Large intestine (tissue), 3 donors: ENCODE results near the gene TNFSF8. TPM values are rescaled to one million over a fixed set of nuclear protein-coding genes. Genes with fewer than 3 reads are reported as not detected.

Experiments used
- DNase-seq, 2 donors: peaks; one replicate each; pipeline versions ENCODE4 v3.0.0 to v3.0.0-alpha.2; 2013
- H3K27ac ChIP-seq: one replicate; pipeline ENCODE4 v1.5.1; 2013; ENCODE audit warnings: low read length
- H3K27me3 ChIP-seq: 2 replicates; pipeline ENCODE4 v1.6.1; 2013; ENCODE audit warnings: low read length; ENCODE audit not compliant: control insufficient read depth, insufficient read depth
- H3K36me3 ChIP-seq: 2 replicates; pipeline ENCODE4 v1.6.1; 2013; ENCODE audit warnings: low read length; ENCODE audit not compliant: control insufficient read depth, insufficient read depth
- H3K4me1 ChIP-seq: one replicate; pipeline ENCODE4 v1.6.1; 2013; ENCODE audit warnings: low read length; ENCODE audit not compliant: control insufficient read depth, insufficient read depth
- H3K4me3 ChIP-seq: one replicate; pipeline ENCODE4 v1.5.1; 2013; ENCODE audit warnings: low read length
- H3K9me3 ChIP-seq: one replicate; pipeline ENCODE4 v1.6.1; 2013; ENCODE audit warnings: mild to moderate bottlenecking, low read depth, low read length, moderate library complexity; ENCODE audit not compliant: control insufficient read depth
- WGBS: methylation state at CpG from one replicate; pipeline ENCODE4 v1.1.5; 2013; ENCODE audit warnings: low lambda C conversion rate; ENCODE audit not compliant: insufficient coverage; 5-methylcytosine and 5-hydroxymethylcytosine counted together
- polyA plus RNA-seq: library from polyadenylated mRNA; unstranded; fragments of 120-200 nt; gene quantifications from one replicate; pipeline ENCODE4 v1.2.1, GENCODE V29; 2013

Gene TNFSF8
- polyA plus RNA-seq, 1 donor = 0.25 TPM

- Histone ChIP-seq H3K27ac (no peak overlapping the region), H3K36me3 (no peaks in the 10 kb centered on the region), H3K4me1 (peaks cover 4% of the 10 kb centered on the region), H3K4me3 (no peak overlapping the region), H3K27me3 (no peaks in the 10 kb centered on the region), H3K9me3 (no peaks in the 10 kb centered on the region)
- no peak for DNase-seq
- no CpG with 5 or more reads among the region's 3 CpGs for WGBS
Measured at GRCh38 chr9:114908104-114908622, 22.2 kb downstream of the TNFSF8 start.

DNA sequence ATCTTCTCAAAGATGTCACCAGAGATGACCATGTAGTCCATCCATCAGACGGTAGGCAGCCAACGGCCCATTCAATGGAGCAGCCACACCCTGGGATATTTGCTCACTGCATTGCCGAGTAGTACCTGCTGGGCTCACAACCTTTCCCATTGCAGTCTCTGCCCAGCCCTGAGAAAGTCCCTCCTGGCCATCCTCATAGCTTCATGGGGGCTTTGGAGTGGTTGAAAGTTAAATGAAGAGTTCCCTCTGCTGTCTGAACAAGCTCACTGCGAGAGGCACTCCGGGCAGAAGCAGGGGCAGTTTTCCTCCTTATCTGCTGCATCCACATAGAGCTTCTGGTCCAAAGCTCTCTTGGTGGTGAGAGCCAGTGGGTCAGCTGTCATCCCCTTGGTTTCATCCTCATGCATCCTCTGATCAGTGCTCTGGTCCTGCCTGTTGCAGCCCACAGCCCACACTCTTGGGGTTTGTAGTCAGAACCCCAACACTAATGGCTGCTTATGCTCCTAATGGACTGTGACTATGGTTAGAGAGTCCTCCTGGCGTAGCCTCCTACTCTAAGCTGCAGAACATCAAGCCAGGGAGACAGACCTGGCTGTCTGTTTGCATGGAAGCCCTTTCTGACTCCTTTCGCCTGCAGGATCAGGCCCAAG is 23.3 kb downstream of the TNFSF8 start:
- H3K27me3 ChIP-seq = no peaks in the 10 kb centered on the region
- no CpG with 5 or more reads among the region's 7 CpGs for WGBS
- no peaks in the 10 kb centered on the region for H3K9me3 ChIP-seq
- no peaks in the 10 kb centered on the region for H3K36me3 ChIP-seq
- H3K4me3 ChIP-seq = no peak overlapping the region
- peak in 1 of 2 donors; percentile 45 for DNase-seq
- H3K27ac ChIP-seq = no peak overlapping the region
- peaks cover 4% of the 10 kb centered on the region for H3K4me1 ChIP-seq

- H3K4me1 ChIP-seq = peaks cover 4% of the 10 kb centered on the region
- no peaks in the 10 kb centered on the region for H3K36me3 ChIP-seq
- no peak overlapping the region for H3K27ac ChIP-seq
- DNase-seq = peak; percentile 47 to 70
- no peaks in the 10 kb centered on the region for H3K27me3 ChIP-seq
- no peaks in the 10 kb centered on the region for H3K9me3 ChIP-seq
- H3K4me3 ChIP-seq = no peak overlapping the region
- WGBS = 80% methylated on average over 2 of the region's 7 CpGs
Measured at GRCh38 chr9:114905170-114905940, 25.0 kb downstream of the TNFSF8 start.

- DNase-seq = peak in 1 of 2 donors; percentile 32
- Histone ChIP-seq H3K9me3 (no peaks in the 10 kb centered on the region), H3K27me3 (no peaks in the 10 kb centered on the region), H3K4me3 (no peak overlapping the region), H3K27ac (no peak overlapping the region), H3K36me3 (no peaks in the 10 kb centered on the region), H3K4me1 (peaks cover 4% of the 10 kb centered on the region)
- WGBS = no CpG with 5 or more reads among the region's 4 CpGs
Measured at GRCh38 chr9:114902786-114903524, 27.4 kb downstream of the TNFSF8 start.

- WGBS = no CpG with 5 or more reads among the region's 1 CpG
- H3K4me3 ChIP-seq = no peak overlapping the region
- no peaks in the 10 kb centered on the region for H3K27me3 ChIP-seq
Measured at GRCh38 chr9:114900942-114901802, 29.2 kb downstream of the TNFSF8 start.

GRCh38 chr9:114899995-114900394 is 30.4 kb downstream of the TNFSF8 start:
- no peak for DNase-seq
- Histone ChIP-seq H3K4me1 (peaks cover 6% of the 10 kb centered on the region), H3K4me3 (no peak overlapping the region), H3K27me3 (no peaks in the 10 kb centered on the region), H3K27ac (no peak overlapping the region), H3K9me3 (no peaks in the 10 kb centered on the region), H3K36me3 (no peaks in the 10 kb centered on the region)

More at GRCh38 chr9:114900942-114901802, 29.2 kb downstream of the TNFSF8 start:
- H3K4me1 ChIP-seq = peaks cover 4% of the 10 kb centered on the region
- DNase-seq = no peak
- no peak overlapping the region for H3K27ac ChIP-seq
- no peaks in the 10 kb centered on the region for H3K9me3 ChIP-seq
- no peaks in the 10 kb centered on the region for H3K36me3 ChIP-seq

- 80% methylated on average over 1 of the region's 2 CpGs for WGBS
- no peaks in the 10 kb centered on the region for H3K36me3 ChIP-seq
- no peak overlapping the region for H3K27ac ChIP-seq
- no peak overlapping the region for H3K4me3 ChIP-seq
- H3K9me3 ChIP-seq = no peaks in the 10 kb centered on the region
- no peaks in the 10 kb centered on the region for H3K27me3 ChIP-seq
- DNase-seq = no peak
- H3K4me1 ChIP-seq = peaks cover 8% of the 10 kb centered on the region
Measured at GRCh38 chr9:114899461-114899860, 30.9 kb downstream of the TNFSF8 start.

DNA sequence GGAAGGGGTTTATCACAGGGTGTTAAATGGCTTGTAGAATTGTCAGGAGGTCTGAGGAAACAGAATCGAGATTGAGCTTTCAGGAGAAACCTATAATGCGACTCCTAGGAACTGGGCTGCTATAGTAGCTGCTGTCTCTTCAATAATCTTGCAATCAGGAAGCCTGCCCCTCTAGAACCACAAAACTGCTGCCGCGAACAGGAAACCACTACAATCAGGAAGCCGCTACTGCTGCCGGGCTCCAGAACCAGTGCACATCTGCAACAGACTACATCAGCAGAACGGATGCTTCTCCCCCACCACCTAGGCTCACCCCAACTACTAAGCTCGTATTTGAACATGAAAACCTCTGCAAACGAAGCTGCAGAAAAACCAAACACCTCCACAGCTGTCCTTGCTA is 31.6 kb downstream of the TNFSF8 start:
- Histone ChIP-seq H3K9me3 (no peaks in the 10 kb centered on the region), H3K36me3 (no peaks in the 10 kb centered on the region), H3K27me3 (no peaks in the 10 kb centered on the region), H3K27ac (no peak overlapping the region), H3K4me1 (peaks cover 15% of the 10 kb centered on the region), H3K4me3 (no peak overlapping the region)
- no peak for DNase-seq
- WGBS = 60% methylated on average over 1 of the region's 9 CpGs

- 100% methylated on average over 1 of the region's 3 CpGs for WGBS
- Histone ChIP-seq H3K27me3 (no peaks in the 10 kb centered on the region), H3K36me3 (no peaks in the 10 kb centered on the region), H3K4me3 (no peak overlapping the region), H3K9me3 (no peaks in the 10 kb centered on the region), H3K27ac (no peak overlapping the region), H3K4me1 (peaks cover 16% of the 10 kb centered on the region)
- DNase-seq = no peak
Measured at GRCh38 chr9:114897196-114897595, 33.2 kb downstream of the TNFSF8 start.

DNA sequence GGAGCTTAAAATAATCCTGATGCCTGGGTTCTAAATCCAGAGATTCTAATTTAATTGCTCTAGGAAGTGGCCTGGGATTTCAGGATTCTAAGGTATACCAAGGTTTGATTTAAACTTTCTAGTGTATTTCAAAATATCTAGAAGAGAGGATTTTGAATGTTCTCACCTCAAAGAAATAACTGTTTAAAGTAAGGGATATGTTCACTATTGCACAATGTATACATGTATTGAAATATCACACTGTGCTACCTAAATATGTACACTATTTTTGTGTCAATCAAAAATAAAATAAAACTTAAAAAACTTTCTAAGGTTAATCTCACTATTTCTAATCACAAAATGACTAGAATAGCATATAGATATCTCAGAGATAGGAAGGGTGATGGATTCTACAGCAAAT is 34.0 kb downstream of the TNFSF8 start:
- H3K36me3 ChIP-seq = no peaks in the 10 kb centered on the region
- H3K27ac ChIP-seq = no peak overlapping the region
- H3K9me3 ChIP-seq = no peaks in the 10 kb centered on the region
- H3K4me3 ChIP-seq = no peak overlapping the region
- no peaks in the 10 kb centered on the region for H3K27me3 ChIP-seq
- peaks cover 16% of the 10 kb centered on the region for H3K4me1 ChIP-seq
- DNase-seq = no peak
